Measurements from ENCODE around the gene TXNL1. TPM values are rescaled to one million over a fixed set of nuclear protein-coding genes. Genes with fewer than 3 reads are reported as not detected.

Gene TXNL1
- total RNA-seq, 1 experiment from 2014 or later: 72.8 TPM

DNA sequence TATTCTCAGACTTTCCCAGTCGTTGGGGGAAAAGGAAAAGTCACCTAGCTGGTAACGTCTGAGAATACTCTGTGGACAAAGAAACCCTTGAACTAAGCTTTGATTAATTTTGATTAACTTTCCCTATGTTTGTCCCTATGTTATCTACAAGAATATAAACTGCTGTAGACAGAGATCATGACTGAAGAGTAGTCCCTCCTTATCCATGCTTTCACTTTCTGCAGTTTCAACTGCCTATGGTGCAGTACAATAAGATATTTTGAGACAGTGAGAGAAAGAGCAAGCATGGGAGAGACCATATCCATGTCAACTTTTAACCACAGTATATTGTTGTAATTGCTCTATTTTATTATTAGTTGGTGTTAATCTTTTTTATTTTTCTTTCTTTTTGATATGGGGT, 31.8 kb downstream of the TXNL1 start:
- DNase-seq (ENCODE audit: low spot score) (no peak), ATAC-seq (no peak)
- peaks cover 33% of the 10 kb centered on the region for H3K36me3 Mint-ChIP-seq
- no peak overlapping the region for H3K4me3 Mint-ChIP-seq
- ChIA-PET CTCF (interaction anchor here (1.2 kb wide), 1 partner anchor 13 kb away, joined by 4 read pairs; no protein-coding TSS in a partner anchor), POLR2A (interaction anchor here (0.6 kb wide), 1 partner anchor 12 kb away, joined by 6 read pairs; no protein-coding TSS in a partner anchor)
- no peaks in the 10 kb centered on the region for H3K27me3 Mint-ChIP-seq (ENCODE audit: low read depth)
- TF ChIP-seq, protein P1, sequence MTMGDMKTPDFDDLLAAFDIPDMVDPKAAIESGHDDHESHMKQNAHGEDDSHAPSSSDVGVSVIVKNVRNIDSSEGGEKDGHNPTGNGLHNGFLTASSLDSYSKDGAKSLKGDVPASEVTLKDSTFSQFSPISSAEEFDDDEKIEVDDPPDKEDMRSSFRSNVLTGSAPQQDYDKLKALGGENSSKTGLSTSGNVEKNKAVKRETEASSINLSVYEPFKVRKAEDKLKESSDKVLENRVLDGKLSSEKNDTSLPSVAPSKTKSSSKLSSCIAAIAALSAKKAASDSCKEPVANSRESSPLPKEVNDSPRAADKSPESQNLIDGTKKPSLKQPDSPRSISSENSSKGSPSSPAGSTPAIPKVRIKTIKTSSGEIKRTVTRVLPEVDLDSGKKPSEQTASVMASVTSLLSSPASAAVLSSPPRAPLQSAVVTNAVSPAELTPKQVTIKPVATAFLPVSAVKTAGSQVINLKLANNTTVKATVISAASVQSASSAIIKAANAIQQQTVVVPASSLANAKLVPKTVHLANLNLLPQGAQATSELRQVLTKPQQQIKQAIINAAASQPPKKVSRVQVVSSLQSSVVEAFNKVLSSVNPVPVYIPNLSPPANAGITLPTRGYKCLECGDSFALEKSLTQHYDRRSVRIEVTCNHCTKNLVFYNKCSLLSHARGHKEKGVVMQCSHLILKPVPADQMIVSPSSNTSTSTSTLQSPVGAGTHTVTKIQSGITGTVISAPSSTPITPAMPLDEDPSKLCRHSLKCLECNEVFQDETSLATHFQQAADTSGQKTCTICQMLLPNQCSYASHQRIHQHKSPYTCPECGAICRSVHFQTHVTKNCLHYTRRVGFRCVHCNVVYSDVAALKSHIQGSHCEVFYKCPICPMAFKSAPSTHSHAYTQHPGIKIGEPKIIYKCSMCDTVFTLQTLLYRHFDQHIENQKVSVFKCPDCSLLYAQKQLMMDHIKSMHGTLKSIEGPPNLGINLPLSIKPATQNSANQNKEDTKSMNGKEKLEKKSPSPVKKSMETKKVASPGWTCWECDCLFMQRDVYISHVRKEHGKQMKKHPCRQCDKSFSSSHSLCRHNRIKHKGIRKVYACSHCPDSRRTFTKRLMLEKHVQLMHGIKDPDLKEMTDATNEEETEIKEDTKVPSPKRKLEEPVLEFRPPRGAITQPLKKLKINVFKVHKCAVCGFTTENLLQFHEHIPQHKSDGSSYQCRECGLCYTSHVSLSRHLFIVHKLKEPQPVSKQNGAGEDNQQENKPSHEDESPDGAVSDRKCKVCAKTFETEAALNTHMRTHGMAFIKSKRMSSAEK (CRISPR knock-in tag; IDR thresholded peaks at IDR 0.05; ENCODE audit: borderline replicate concordance): no peak
- TF ChIP-seq, protein P2, sequence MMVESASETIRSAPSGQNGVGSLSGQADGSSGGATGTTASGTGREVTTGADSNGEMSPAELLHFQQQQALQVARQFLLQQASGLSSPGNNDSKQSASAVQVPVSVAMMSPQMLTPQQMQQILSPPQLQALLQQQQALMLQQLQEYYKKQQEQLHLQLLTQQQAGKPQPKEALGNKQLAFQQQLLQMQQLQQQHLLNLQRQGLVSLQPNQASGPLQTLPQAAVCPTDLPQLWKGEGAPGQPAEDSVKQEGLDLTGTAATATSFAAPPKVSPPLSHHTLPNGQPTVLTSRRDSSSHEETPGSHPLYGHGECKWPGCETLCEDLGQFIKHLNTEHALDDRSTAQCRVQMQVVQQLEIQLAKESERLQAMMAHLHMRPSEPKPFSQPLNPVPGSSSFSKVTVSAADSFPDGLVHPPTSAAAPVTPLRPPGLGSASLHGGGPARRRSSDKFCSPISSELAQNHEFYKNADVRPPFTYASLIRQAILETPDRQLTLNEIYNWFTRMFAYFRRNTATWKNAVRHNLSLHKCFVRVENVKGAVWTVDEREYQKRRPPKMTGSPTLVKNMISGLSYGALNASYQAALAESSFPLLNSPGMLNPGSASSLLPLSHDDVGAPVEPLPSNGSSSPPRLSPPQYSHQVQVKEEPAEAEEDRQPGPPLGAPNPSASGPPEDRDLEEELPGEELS (CRISPR knock-in tag; IDR thresholded peaks at IDR 0.05): no peak
- no peak for TF ChIP-seq SMAD4 (CRISPR knock-in tag; IDR thresholded peaks at IDR 0.05)
- no peaks in the 10 kb centered on the region for H3K9me3 Mint-ChIP-seq
- no peaks in the 10 kb centered on the region for H3K4me1 Mint-ChIP-seq
- H3K27ac Mint-ChIP-seq: no peak overlapping the region; the same call in 1 of the 2 replicates

DNA sequence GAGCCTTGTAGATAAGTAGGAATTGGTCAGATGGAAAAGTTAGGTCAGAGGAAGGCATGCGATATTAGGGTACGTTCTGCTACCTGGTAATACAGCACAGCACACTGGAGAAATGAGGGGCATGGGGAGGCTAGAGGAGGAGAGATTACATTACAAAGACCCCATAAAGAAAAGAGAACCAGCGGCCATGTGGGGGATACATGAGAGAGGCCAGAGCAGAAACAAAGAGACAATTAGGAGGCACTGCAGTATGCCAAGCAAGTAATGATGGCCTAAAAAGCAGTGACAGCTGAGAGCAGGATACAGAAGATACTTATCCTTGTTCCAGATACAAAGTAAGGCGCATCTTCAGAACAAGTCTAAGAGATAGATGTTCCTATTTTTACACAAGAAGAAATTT, 40.0 kb downstream of the TXNL1 start:
- Mint-ChIP-seq H3K9me3 (0 out of 2 replicates have a peak, but pooled peaks cover 3% of the 10 kb centered on the region), H3K4me1 (peaks cover 25% of the 10 kb centered on the region), H3K4me3 (no peak overlapping the region), H3K27me3 (ENCODE audit: low read depth) (no peaks in the 10 kb centered on the region), H3K27ac (no peak overlapping the region), H3K36me3 (peaks cover 4% of the 10 kb centered on the region; the same call in 1 of the 2 replicates)
- ChIA-PET CTCF (interaction anchor here (0.9 kb wide), 1 partner anchor 240 kb away, joined by 3 read pairs; no protein-coding TSS in a partner anchor), POLR2A (interaction anchor here (0.6 kb wide), 1 partner anchor 1299 kb away, joined by 4 read pairs; no protein-coding TSS in a partner anchor)
- peak; percentile 79 for ATAC-seq
- TF ChIP-seq, protein P3, sequence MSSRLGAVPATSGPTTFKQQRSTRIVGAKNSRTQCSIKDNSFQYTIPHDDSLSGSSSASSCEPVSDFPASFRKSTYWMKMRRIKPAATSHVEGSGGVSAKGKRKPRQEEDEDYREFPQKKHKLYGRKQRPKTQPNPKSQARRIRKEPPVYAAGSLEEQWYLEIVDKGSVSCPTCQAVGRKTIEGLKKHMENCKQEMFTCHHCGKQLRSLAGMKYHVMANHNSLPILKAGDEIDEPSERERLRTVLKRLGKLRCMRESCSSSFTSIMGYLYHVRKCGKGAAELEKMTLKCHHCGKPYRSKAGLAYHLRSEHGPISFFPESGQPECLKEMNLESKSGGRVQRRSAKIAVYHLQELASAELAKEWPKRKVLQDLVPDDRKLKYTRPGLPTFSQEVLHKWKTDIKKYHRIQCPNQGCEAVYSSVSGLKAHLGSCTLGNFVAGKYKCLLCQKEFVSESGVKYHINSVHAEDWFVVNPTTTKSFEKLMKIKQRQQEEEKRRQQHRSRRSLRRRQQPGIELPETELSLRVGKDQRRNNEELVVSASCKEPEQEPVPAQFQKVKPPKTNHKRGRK (CRISPR knock-in tag; IDR thresholded peaks at IDR 0.05; ENCODE audit: borderline replicate concordance): no peak
- TF ChIP-seq ZNF423 (CRISPR knock-in tag; IDR thresholded peaks at IDR 0.05) (no peak), ZNF138 (CRISPR knock-in tag; conservative IDR thresholded peaks at IDR 0.05) (no peak), E2F4 (CRISPR knock-in tag; IDR thresholded peaks at IDR 0.05; ENCODE audit: borderline replicate concordance, low read depth) (no peak), ZNF425 (CRISPR knock-in tag; conservative IDR thresholded peaks at IDR 0.05) (no peak)
- no peak for DNase-seq (ENCODE audit: low spot score)

DNA sequence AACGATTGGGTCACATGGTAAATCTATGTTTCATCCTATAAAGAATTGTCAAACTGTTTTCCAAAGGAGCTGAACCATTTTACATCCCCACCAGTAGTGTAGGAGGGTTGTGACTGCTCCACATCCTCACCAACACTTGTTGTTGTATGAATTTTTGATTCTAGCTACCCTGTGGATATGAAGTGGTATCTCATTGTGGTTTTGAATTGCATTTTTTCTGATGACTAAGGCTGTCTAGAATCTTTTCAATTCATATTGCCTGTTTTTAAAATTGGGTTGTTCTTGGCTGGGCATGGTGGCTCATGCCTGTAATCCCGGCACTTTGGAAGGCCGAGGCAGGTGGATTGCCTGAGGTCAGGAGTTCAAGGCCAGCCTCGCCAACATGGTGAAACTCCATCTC, 44.5 kb downstream of the TXNL1 start:
- ChIA-PET CTCF (no interaction called here), POLR2A (no interaction called here)
- DNase-seq (ENCODE audit: low spot score) (no peak), ATAC-seq (no peak)
- Mint-ChIP-seq H3K27me3 (ENCODE audit: low read depth) (no peaks in the 10 kb centered on the region), H3K4me1 (peaks cover 23% of the 10 kb centered on the region), H3K27ac (no peak overlapping the region), H3K9me3 (0 out of 2 replicates have a peak, but pooled peaks cover 10% of the 10 kb centered on the region), H3K4me3 (no peak overlapping the region), H3K36me3 (no peaks in the 10 kb centered on the region; the same call in 1 of the 2 replicates)
- TF ChIP-seq ZNF219 (CRISPR knock-in tag; IDR thresholded peaks at IDR 0.05; ENCODE audit: borderline replicate concordance) (no peak), GTF2I (CRISPR knock-in tag; conservative IDR thresholded peaks at IDR 0.05) (no peak), SOX15 (CRISPR knock-in tag; IDR thresholded peaks at IDR 0.05) (no peak)
- TF ChIP-seq, protein P4, sequence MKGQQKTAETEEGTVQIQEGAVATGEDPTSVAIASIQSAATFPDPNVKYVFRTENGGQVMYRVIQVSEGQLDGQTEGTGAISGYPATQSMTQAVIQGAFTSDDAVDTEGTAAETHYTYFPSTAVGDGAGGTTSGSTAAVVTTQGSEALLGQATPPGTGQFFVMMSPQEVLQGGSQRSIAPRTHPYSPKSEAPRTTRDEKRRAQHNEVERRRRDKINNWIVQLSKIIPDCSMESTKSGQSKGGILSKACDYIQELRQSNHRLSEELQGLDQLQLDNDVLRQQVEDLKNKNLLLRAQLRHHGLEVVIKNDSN (CRISPR knock-in tag; IDR thresholded peaks at IDR 0.05): no peak
- TF ChIP-seq, protein P5, sequence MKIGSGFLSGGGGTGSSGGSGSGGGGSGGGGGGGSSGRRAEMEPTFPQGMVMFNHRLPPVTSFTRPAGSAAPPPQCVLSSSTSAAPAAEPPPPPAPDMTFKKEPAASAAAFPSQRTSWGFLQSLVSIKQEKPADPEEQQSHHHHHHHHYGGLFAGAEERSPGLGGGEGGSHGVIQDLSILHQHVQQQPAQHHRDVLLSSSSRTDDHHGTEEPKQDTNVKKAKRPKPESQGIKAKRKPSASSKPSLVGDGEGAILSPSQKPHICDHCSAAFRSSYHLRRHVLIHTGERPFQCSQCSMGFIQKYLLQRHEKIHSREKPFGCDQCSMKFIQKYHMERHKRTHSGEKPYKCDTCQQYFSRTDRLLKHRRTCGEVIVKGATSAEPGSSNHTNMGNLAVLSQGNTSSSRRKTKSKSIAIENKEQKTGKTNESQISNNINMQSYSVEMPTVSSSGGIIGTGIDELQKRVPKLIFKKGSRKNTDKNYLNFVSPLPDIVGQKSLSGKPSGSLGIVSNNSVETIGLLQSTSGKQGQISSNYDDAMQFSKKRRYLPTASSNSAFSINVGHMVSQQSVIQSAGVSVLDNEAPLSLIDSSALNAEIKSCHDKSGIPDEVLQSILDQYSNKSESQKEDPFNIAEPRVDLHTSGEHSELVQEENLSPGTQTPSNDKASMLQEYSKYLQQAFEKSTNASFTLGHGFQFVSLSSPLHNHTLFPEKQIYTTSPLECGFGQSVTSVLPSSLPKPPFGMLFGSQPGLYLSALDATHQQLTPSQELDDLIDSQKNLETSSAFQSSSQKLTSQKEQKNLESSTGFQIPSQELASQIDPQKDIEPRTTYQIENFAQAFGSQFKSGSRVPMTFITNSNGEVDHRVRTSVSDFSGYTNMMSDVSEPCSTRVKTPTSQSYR (CRISPR knock-in tag; IDR thresholded peaks at IDR 0.05): no peak
- TF ChIP-seq, protein P6, sequence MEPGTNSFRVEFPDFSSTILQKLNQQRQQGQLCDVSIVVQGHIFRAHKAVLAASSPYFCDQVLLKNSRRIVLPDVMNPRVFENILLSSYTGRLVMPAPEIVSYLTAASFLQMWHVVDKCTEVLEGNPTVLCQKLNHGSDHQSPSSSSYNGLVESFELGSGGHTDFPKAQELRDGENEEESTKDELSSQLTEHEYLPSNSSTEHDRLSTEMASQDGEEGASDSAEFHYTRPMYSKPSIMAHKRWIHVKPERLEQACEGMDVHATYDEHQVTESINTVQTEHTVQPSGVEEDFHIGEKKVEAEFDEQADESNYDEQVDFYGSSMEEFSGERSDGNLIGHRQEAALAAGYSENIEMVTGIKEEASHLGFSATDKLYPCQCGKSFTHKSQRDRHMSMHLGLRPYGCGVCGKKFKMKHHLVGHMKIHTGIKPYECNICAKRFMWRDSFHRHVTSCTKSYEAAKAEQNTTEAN (CRISPR knock-in tag; IDR thresholded peaks at IDR 0.05): no peak

Measured in WTC11 (cell line).